BJ (cell line): Measurements from ENCODE around the gene GRN. TPM values are rescaled to one million over a fixed set of nuclear protein-coding genes. Genes with fewer than 3 reads are reported as not detected.

Experiments
- CTCF ChIA-PET: fragments of 350-600 bp; formaldehyde crosslinking; extraction: SDS; loops from one replicate; lab custom pipeline; 2021; ENCODE audit warnings: antibody characterized with exemption, inconsistent platforms; lab: Yijun Ruan, JAX
- POLR2A ChIA-PET: fragments of 300-600 bp; sonication (Branson Sonifier 250); formaldehyde crosslinking; extraction: SDS; loops from one replicate; lab custom pipeline; 2021; ENCODE audit warnings: antibody characterized with exemption; lab: Charles Lee
- DNase-seq: peaks from one replicate; pipeline ENCODE4 v3.0.0-alpha.2; 2011; ENCODE audit warnings: low read depth
- H3K27me3 ChIP-seq: 2 replicates; pipeline ENCODE4 v1.6.0; 2011; ENCODE audit warnings: low read length; ENCODE audit not compliant: control insufficient read depth, insufficient read depth
- H3K36me3 ChIP-seq: 2 replicates; pipeline ENCODE4 v1.5.1; 2011; ENCODE audit warnings: low read length; ENCODE audit not compliant: control insufficient read depth, insufficient read depth
- H3K4me3 ChIP-seq: 2 replicates; pipeline ENCODE4 v1.5.1; 2011; ENCODE audit warnings: low read depth, mild to moderate bottlenecking, control low read depth, low read length
- CTCF ChIP-seq: IDR thresholded peaks from 2 replicates; pipeline ENCODE4 v1.5.1; 2011; ENCODE audit warnings: low read depth, mild to moderate bottlenecking, control low read depth, inconsistent platforms, low read length, moderate library complexity; ENCODE audit not compliant: insufficient read depth
- polyA plus RNA-seq: library from polyadenylated mRNA; depleted of rRNA; stranded (reverse); fragments of >200 nt; gene quantifications from 2 replicates; pipeline ENCODE4 v1.2.3, GENCODE V29; 2011

Gene GRN
- polyA plus RNA-seq, 1 experiment: 581 TPM

GRCh38 chr17:44331249-44331760 is 13.8 kb upstream of the GRN start:
- Histone ChIP-seq H3K4me3 (no peak overlapping the region), H3K36me3 (no peaks in the 10 kb centered on the region), H3K27me3 (0 out of 2 replicates have a peak, but pooled peaks cover 2% of the 10 kb centered on the region)
- peak; percentile 80 for TF ChIP-seq CTCF
- ChIA-PET CTCF (interaction anchor here (0.7 to 7.8 kb wide), 28 partner anchors 10 to 248 kb away, joined by 3 to 59 read pairs (median 3); partner anchors contain the start of genes GPATCH8, GRN, HDAC5 and RUNDC3A), POLR2A (no interaction called here)
- DNase-seq: peak; percentile 24

- Histone ChIP-seq H3K27me3 (0 out of 2 replicates have a peak, but pooled peaks cover 2% of the 10 kb centered on the region), H3K4me3 (no peak overlapping the region), H3K36me3 (no peaks in the 10 kb centered on the region)
- CTCF ChIA-PET: interaction anchor here (0.7 to 7.8 kb wide), 7 partner anchors 8 to 190 kb away, joined by 3 to 59 read pairs (median 8); partner anchors contain the start of genes GRN and SLC25A39
- TF ChIP-seq CTCF: no peak
- POLR2A ChIA-PET: no interaction called here
- DNase-seq: no peak
These were observed 11.7 kb upstream of the GRN start for GRCh38 chr17:44333371-44333770.

GRCh38 chr17:44334315-44334714 is 10.8 kb upstream of the GRN start:
- TF ChIP-seq CTCF: no peak
- POLR2A ChIA-PET: no interaction called here
- Histone ChIP-seq H3K27me3 (0 out of 2 replicates have a peak, but pooled peaks cover 2% of the 10 kb centered on the region), H3K4me3 (no peak overlapping the region), H3K36me3 (no peaks in the 10 kb centered on the region)
- DNase-seq: no peak
- CTCF ChIA-PET: interaction anchor here (0.6 to 7.8 kb wide), 5 partner anchors 10 to 122 kb away, joined by 3 to 59 read pairs (median 8); partner anchors contain the start of genes GRN and SLC25A39

- Histone ChIP-seq H3K36me3 (no peaks in the 10 kb centered on the region), H3K4me3 (no peak overlapping the region), H3K27me3 (0 out of 2 replicates have a peak, but pooled peaks cover 2% of the 10 kb centered on the region)
- DNase-seq: no peak
- no peak for TF ChIP-seq CTCF
- CTCF ChIA-PET: interaction anchor here (0.6 to 7.8 kb wide), 4 partner anchors 10 to 123 kb away, joined by 3 to 59 read pairs (median 18); partner anchors contain the start of genes GRN and SLC25A39
- POLR2A ChIA-PET: no interaction called here
These were observed 10.4 kb upstream of the GRN start for GRCh38 chr17:44334727-44335126.

- ChIA-PET CTCF (interaction anchor here (0.6 to 7.8 kb wide), 5 partner anchors 9 to 365 kb away, joined by 3 to 59 read pairs (median 6); partner anchors contain the start of genes GRN and SLC25A39), POLR2A (no interaction called here)
- no peaks in the 10 kb centered on the region for H3K36me3 ChIP-seq
- 0 out of 2 replicates have a peak, but pooled peaks cover 2% of the 10 kb centered on the region for H3K27me3 ChIP-seq
- no peak overlapping the region for H3K4me3 ChIP-seq
- TF ChIP-seq CTCF: no peak
- no peak for DNase-seq
These were observed 9.5 kb upstream of the GRN start for GRCh38 chr17:44335564-44335963.
